GM23338 (cell line): Measurements from ENCODE around the gene MLANA. TPM values are rescaled to one million over a fixed set of nuclear protein-coding genes. Genes with fewer than 3 reads are reported as not detected.

Experiments used
- ATAC-seq: fragments of 200-7000 bp; cut with Tn5 transposase; 3 replicates; pipeline ENCODE4 v1.9.1; 2020
- DNase-seq: peaks from one replicate; pipeline ENCODE4 v3.0.0-alpha.2; 2015; ENCODE audit warnings: low spot score
- H2AFZ ChIP-seq: fragments of 200-600 bp; sonication (generic); 2 replicates; pipeline ENCODE4 v1.8.0; 2016; ENCODE audit warnings: antibody characterized with exemption, mild to moderate bottlenecking, moderate library complexity
- H3F3A ChIP-seq: fragments of 200-600 bp; sonication (generic); replicated peaks from 2 replicates; pipeline ENCODE4 v1.8.0; 2017; ENCODE audit warnings: antibody characterized with exemption, mixed run types, low read depth
- H3K27ac ChIP-seq: fragments of 200-600 bp; sonication (generic); 2 replicates; pipeline ENCODE4 v1.6.1; 2016; ENCODE audit warnings: low read depth
- H3K27me3 ChIP-seq: fragments of 200-600 bp; sonication (generic); 2 replicates; pipeline ENCODE4 v1.8.0; 2016; ENCODE audit warnings: mild to moderate bottlenecking, mixed run types, moderate library complexity; ENCODE audit not compliant: insufficient read depth
- H3K36me3 ChIP-seq: fragments of 200-600 bp; sonication (generic); 2 replicates; pipeline ENCODE4 v1.8.0; 2016; ENCODE audit warnings: mild to moderate bottlenecking; ENCODE audit not compliant: insufficient read depth
- H3K4me1 ChIP-seq: fragments of 200-600 bp; sonication (generic); 2 replicates; pipeline ENCODE4 v1.8.0; 2016; ENCODE audit warnings: mild to moderate bottlenecking, moderate library complexity; ENCODE audit not compliant: insufficient read depth
- H3K4me2 ChIP-seq: fragments of 200-600 bp; sonication (generic); 2 replicates; pipeline ENCODE4 v1.7.1; 2017; ENCODE audit warnings: mixed run types
- H3K4me3 ChIP-seq: fragments of 200-600 bp; sonication (generic); 2 replicates; pipeline ENCODE4 v1.6.1; 2016; ENCODE audit warnings: mixed run types
- H3K79me2 ChIP-seq: fragments of 200-600 bp; sonication (generic); replicated peaks from 2 replicates; pipeline ENCODE4 v1.8.0; 2017; ENCODE audit warnings: mild to moderate bottlenecking; ENCODE audit not compliant: insufficient read depth
- H3K9me2 ChIP-seq: fragments of 200-600 bp; sonication (generic); 2 replicates; pipeline ENCODE4 v1.8.0; 2017; ENCODE audit not compliant: insufficient read depth
- H4K20me1 ChIP-seq: fragments of 200-600 bp; sonication (generic); replicated peaks from 2 replicates; pipeline ENCODE4 v1.8.0; 2017; ENCODE audit warnings: mild to moderate bottlenecking; ENCODE audit not compliant: insufficient read depth
- H3K27ac Mint-ChIP-seq: 2 replicates; pipeline ENCODE4 v1.8.0; 2020; ENCODE audit warnings: inconsistent platforms, mild to moderate bottlenecking, moderate library complexity, mixed read lengths
- H3K27me3 Mint-ChIP-seq: 3 replicates; pipeline ENCODE4 v1.8.0; 2022; ENCODE audit warnings: low read depth, mild to moderate bottlenecking, moderate library complexity, mixed read lengths, inconsistent platforms; ENCODE audit not compliant: insufficient read depth, poor library complexity
- H3K36me3 Mint-ChIP-seq: 3 replicates; pipeline ENCODE4 v1.8.0; 2021; ENCODE audit warnings: low read depth, mild to moderate bottlenecking, inconsistent platforms, moderate library complexity, mixed read lengths
- H3K4me1 Mint-ChIP-seq: 3 replicates; pipeline ENCODE4 v1.8.0; 2020; ENCODE audit warnings: mild to moderate bottlenecking, inconsistent platforms, mixed read lengths
- H3K4me3 Mint-ChIP-seq: 3 replicates; pipeline ENCODE4 v1.8.0; 2021; ENCODE audit warnings: moderate library complexity, mild to moderate bottlenecking, inconsistent platforms, mixed read lengths
- H3K9me3 Mint-ChIP-seq: 3 replicates; pipeline ENCODE4 v1.8.0; 2020; ENCODE audit warnings: moderate library complexity, mild to moderate bottlenecking, inconsistent platforms, mixed read lengths
- CREB1 ChIP-seq: fragments of 250-450 bp; sonication (Bioruptor Pico); IDR thresholded peaks from 2 replicates; pipeline ENCODE4 v1.5.0; 2020; ENCODE audit warnings: low read depth, mild to moderate bottlenecking, moderate library complexity
- EZH2 ChIP-seq: fragments of 200-600 bp; sonication (generic); IDR thresholded peaks from one replicate; pipeline ENCODE4 v1.8.0; 2017; ENCODE audit warnings: antibody characterized with exemption, mild to moderate bottlenecking, low read depth; ENCODE audit not compliant: unreplicated experiment
- EZH2phosphoT487 ChIP-seq: fragments of 200-600 bp; sonication (generic); IDR thresholded peaks from one replicate; pipeline ENCODE4 v1.8.1; 2018; ENCODE audit warnings: antibody characterized with exemption; ENCODE audit not compliant: unreplicated experiment
- JUNB ChIP-seq: IDR thresholded peaks from one replicate; pipeline ENCODE4 v1.6.1; 2016; ENCODE audit warnings: antibody characterized with exemption; ENCODE audit not compliant: unreplicated experiment
- POLR2AphosphoS5 ChIP-seq: IDR thresholded peaks from 2 replicates; pipeline ENCODE4 v1.6.1; 2016; ENCODE audit warnings: antibody characterized with exemption, low read depth
- ZNF331 ChIP-seq: fragments of 250-450 bp; sonication (Bioruptor Pico); IDR thresholded peaks from 2 replicates; pipeline ENCODE4 v1.5.0; 2020; ENCODE audit warnings: low read depth, mild to moderate bottlenecking, moderate library complexity
- long read RNA-seq: library from polyadenylated mRNA; unstranded; transcript quantifications from one replicate; pipeline ENCODE4 v2.0.0, GENCODE V29; 2020; ENCODE audit not compliant: unreplicated experiment
- polyA plus RNA-seq: library from polyadenylated mRNA; unstranded; fragments of >200 nt; fragmentation: Nextera tagmentation; extraction: Ambion mirVana; gene quantifications from 2 replicates; pipeline ENCODE4 v1.2.1, GENCODE V29; 2016
- total RNA-seq: library from RNA; depleted of rRNA; stranded (reverse); fragments of >200 nt; shearing (Covaris generic); gene quantifications from 2 replicates; pipeline ENCODE4 v1.2.3, GENCODE V29; 2014; rRNA removed
- TF ChIP-seq, protein P1 (sequence below), 2 experiments: fragments of 200-600 bp in 1 of 2; sonication (generic) in 1 of 2; conservative IDR thresholded peaks; 2 replicates each; pipeline versions ENCODE4 v1.5.1 to v1.6.1; 2016 to 2017; ENCODE audit warnings: antibody characterized with exemption in 2 of 2, low read depth in 2 of 2, mild to moderate bottlenecking in 2 of 2, moderate library complexity in 1 of 2
- TF ChIP-seq, protein P2 (sequence below): fragments of 250-450 bp; sonication (Bioruptor Pico); IDR thresholded peaks from 2 replicates; pipeline ENCODE4 v1.5.0; 2020; ENCODE audit warnings: mild to moderate bottlenecking, moderate library complexity

MLANA gene, protein sequence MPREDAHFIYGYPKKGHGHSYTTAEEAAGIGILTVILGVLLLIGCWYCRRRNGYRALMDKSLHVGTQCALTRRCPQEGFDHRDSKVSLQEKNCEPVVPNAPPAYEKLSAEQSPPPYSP
- total RNA-seq (not detected in 2 replicates), polyA plus RNA-seq (0.38 TPM in 1 of 2 replicates, not detected in the other)
- long read RNA-seq: 0 reads

- TF ChIP-seq, protein P1, sequence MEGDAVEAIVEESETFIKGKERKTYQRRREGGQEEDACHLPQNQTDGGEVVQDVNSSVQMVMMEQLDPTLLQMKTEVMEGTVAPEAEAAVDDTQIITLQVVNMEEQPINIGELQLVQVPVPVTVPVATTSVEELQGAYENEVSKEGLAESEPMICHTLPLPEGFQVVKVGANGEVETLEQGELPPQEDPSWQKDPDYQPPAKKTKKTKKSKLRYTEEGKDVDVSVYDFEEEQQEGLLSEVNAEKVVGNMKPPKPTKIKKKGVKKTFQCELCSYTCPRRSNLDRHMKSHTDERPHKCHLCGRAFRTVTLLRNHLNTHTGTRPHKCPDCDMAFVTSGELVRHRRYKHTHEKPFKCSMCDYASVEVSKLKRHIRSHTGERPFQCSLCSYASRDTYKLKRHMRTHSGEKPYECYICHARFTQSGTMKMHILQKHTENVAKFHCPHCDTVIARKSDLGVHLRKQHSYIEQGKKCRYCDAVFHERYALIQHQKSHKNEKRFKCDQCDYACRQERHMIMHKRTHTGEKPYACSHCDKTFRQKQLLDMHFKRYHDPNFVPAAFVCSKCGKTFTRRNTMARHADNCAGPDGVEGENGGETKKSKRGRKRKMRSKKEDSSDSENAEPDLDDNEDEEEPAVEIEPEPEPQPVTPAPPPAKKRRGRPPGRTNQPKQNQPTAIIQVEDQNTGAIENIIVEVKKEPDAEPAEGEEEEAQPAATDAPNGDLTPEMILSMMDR (conservative IDR thresholded peaks at IDR 0.05; ENCODE audit: low read depth in 2 of 2): no peak
- TF ChIP-seq POLR2AphosphoS5 (no peak), EZH2phosphoT487 (no peak), ZNF331 (CRISPR knock-in tag) (no peak), CREB1 (CRISPR knock-in tag) (no peak), EZH2 (no peak)
- H3K79me2 ChIP-seq: no peaks in the 10 kb centered on the region
- Mint-ChIP-seq H3K27me3 (peaks cover 6% of the 10 kb centered on the region), H3K4me3 (no peak within 1 kb of the TSS), H3K9me3 (no peaks in the 10 kb centered on the region), H3K4me1 (no peaks in the 10 kb centered on the region), H3K36me3 (no peaks in the 10 kb centered on the region), H3K27ac (no peak within 1 kb of the TSS)
- no peaks in the 10 kb centered on the region for H3K27me3 ChIP-seq
- no peak within 1 kb of the TSS for H2AFZ ChIP-seq
- no peak within 1 kb of the TSS for H3K27ac ChIP-seq
- H3K4me3 ChIP-seq: no peak within 1 kb of the TSS
- no peak for DNase-seq
- no peaks in the 10 kb centered on the region for H3K9me2 ChIP-seq
- H3F3A ChIP-seq: no peaks in the 10 kb centered on the region
- H3K4me1 ChIP-seq: no peaks in the 10 kb centered on the region
- no peaks in the 10 kb centered on the region for H3K36me3 ChIP-seq
- H4K20me1 ChIP-seq: no peaks in the 10 kb centered on the region
- H3K4me2 ChIP-seq: no peak within 1 kb of the TSS
- no peak for ATAC-seq
These were observed at the start of gene MLANA for GRCh38 chr9:5890641-5891040. Gene MLANA, plus strand, starts transcription at chr9:5890889. Its CDS starts 1,586 bp downstream, at chr9:5892475.

GRCh38 chr9:5841771-5842573 is 48.7 kb upstream of the MLANA start:
- H3K4me1 Mint-ChIP-seq: peaks cover 23% of the 10 kb centered on the region
- Histone ChIP-seq H3K4me2 (no peak overlapping the region), H3F3A (no peaks in the 10 kb centered on the region), H3K9me2 (0 out of 2 replicates have a peak, but pooled peaks cover 4% of the 10 kb centered on the region), H2AFZ (no peak overlapping the region), H3K4me1 (peaks cover 9% of the 10 kb centered on the region), H3K27me3 (no peaks in the 10 kb centered on the region), H3K36me3 (no peaks in the 10 kb centered on the region), H3K79me2 (no peaks in the 10 kb centered on the region), H4K20me1 (no peaks in the 10 kb centered on the region), H3K4me3 (no peak overlapping the region), H3K27ac (no peak overlapping the region)
- H3K4me3 Mint-ChIP-seq: no peak overlapping the region
- DNase-seq: no peak
- H3K9me3 Mint-ChIP-seq: peaks cover 10% of the 10 kb centered on the region
- H3K36me3 Mint-ChIP-seq: no peaks in the 10 kb centered on the region
- no peak overlapping the region for H3K27ac Mint-ChIP-seq
- H3K27me3 Mint-ChIP-seq: peaks cover 2% of the 10 kb centered on the region
- no peak for ATAC-seq
- no peak for TF ChIP-seq POLR2AphosphoS5
- TF ChIP-seq, protein P1 (conservative IDR thresholded peaks at IDR 0.05; ENCODE audit: low read depth in 2 of 2): no peak
- TF ChIP-seq JUNB: no peak
- TF ChIP-seq, protein P2, sequence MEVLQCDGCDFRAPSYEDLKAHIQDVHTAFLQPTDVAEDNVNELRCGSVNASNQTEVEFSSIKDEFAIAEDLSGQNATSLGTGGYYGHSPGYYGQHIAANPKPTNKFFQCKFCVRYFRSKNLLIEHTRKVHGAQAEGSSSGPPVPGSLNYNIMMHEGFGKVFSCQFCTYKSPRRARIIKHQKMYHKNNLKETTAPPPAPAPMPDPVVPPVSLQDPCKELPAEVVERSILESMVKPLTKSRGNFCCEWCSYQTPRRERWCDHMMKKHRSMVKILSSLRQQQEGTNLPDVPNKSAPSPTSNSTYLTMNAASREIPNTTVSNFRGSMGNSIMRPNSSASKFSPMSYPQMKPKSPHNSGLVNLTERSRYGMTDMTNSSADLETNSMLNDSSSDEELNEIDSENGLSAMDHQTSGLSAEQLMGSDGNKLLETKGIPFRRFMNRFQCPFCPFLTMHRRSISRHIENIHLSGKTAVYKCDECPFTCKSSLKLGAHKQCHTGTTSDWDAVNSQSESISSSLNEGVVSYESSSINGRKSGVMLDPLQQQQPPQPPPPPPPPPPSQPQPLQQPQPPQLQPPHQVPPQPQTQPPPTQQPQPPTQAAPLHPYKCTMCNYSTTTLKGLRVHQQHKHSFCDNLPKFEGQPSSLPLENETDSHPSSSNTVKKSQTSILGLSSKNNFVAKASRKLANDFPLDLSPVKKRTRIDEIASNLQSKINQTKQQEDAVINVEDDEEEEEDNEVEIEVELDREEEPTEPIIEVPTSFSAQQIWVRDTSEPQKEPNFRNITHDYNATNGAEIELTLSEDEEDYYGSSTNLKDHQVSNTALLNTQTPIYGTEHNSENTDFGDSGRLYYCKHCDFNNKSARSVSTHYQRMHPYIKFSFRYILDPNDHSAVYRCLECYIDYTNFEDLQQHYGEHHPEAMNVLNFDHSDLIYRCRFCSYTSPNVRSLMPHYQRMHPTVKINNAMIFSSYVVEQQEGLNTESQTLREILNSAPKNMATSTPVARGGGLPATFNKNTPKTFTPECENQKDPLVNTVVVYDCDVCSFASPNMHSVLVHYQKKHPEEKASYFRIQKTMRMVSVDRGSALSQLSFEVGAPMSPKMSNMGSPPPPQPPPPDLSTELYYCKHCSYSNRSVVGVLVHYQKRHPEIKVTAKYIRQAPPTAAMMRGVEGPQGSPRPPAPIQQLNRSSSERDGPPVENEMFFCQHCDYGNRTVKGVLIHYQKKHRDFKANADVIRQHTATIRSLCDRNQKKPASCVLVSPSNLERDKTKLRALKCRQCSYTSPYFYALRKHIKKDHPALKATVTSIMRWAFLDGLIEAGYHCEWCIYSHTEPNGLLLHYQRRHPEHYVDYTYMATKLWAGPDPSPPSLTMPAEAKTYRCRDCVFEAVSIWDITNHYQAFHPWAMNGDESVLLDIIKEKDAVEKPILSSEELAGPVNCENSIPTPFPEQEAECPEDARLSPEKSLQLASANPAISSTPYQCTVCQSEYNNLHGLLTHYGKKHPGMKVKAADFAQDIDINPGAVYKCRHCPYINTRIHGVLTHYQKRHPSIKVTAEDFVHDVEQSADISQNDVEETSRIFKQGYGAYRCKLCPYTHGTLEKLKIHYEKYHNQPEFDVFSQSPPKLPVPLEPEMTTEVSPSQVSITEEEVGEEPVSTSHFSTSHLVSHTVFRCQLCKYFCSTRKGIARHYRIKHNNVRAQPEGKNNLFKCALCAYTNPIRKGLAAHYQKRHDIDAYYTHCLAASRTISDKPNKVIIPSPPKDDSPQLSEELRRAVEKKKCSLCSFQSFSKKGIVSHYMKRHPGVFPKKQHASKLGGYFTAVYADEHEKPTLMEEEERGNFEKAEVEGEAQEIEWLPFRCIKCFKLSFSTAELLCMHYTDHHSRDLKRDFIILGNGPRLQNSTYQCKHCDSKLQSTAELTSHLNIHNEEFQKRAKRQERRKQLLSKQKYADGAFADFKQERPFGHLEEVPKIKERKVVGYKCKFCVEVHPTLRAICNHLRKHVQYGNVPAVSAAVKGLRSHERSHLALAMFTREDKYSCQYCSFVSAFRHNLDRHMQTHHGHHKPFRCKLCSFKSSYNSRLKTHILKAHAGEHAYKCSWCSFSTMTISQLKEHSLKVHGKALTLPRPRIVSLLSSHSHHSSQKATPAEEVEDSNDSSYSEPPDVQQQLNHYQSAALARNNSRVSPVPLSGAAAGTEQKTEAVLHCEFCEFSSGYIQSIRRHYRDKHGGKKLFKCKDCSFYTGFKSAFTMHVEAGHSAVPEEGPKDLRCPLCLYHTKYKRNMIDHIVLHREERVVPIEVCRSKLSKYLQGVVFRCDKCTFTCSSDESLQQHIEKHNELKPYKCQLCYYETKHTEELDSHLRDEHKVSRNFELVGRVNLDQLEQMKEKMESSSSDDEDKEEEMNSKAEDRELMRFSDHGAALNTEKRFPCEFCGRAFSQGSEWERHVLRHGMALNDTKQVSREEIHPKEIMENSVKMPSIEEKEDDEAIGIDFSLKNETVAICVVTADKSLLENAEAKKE (CRISPR knock-in tag): no peak
